NB4 (cell line): ENCODE measurements around the gene LRRTM4.

Source experiments
- CTCF ChIP-seq: IDR thresholded peaks from one replicate; pipeline ENCODE4 v1.5.1; 2012; ENCODE audit warnings: low read depth, low read length
- MAX ChIP-seq: IDR thresholded peaks from 2 replicates; pipeline ENCODE4 v1.6.1; 2011; ENCODE audit warnings: low read depth, low read length
- POLR2A ChIP-seq: IDR thresholded peaks from 2 replicates; pipeline ENCODE4 v1.6.1; 2011; ENCODE audit warnings: mild to moderate bottlenecking; ENCODE audit not compliant: insufficient read length; ENCODE audit errors: extremely low read depth

- TF ChIP-seq POLR2A (no peak), CTCF (no peak), MAX (no peak)
Observed at GRCh38 chr2:77314721-77315120, 207.5 kb downstream of the LRRTM4 start.
